Stomach (tissue), 9 donors: Measurements from ENCODE around the gene SRGN. TPM values are rescaled to one million over a fixed set of nuclear protein-coding genes. Genes with fewer than 3 reads are reported as not detected.

Source experiments
- DNase-seq, 2 donors: peaks; one replicate each; pipeline versions ENCODE4 v3.0.0 to v3.0.0-alpha.2; 2013 to 2019
- H3K27ac ChIP-seq, 5 donors: fragments of 200-600 bp in 4 of 5; sonication (generic) in 4 of 5; one replicate each; pipeline ENCODE4 v1.5.1; 2013 to 2019; ENCODE audit warnings: mild to moderate bottlenecking in 1 of 5, moderate library complexity in 1 of 5
- H3K27me3 ChIP-seq, 3 donors: fragments of 200-600 bp; sonication (generic); one replicate each; pipeline ENCODE4 v1.5.1; 2017 to 2019; ENCODE audit warnings: mixed run types in 1 of 3
- H3K36me3 ChIP-seq, 4 donors: fragments of 200-600 bp; sonication (generic); 1 replicate in 3 of 4; 2 replicates in 1 of 4; pipeline ENCODE4 v1.5.1; 2016 to 2019
- H3K4me1 ChIP-seq, 4 donors: fragments of 200-600 bp; sonication (generic); one replicate each; pipeline ENCODE4 v1.5.1; 2016 to 2019
- H3K4me3 ChIP-seq, 4 donors: fragments of 200-600 bp; sonication (generic) in 3 of 4; one replicate each; pipeline ENCODE4 v1.5.1; 2016 to 2019; ENCODE audit warnings: mild to moderate bottlenecking in 1 of 4
- H3K9me3 ChIP-seq, 4 donors: fragments of 200-600 bp; sonication (generic); one replicate each; pipeline ENCODE4 v1.5.1; 2016 to 2019
- EP300 ChIP-seq: sonication (generic); formaldehyde crosslinking; IDR thresholded peaks from one replicate; pipeline ENCODE4 v1.6.1; 2017; ENCODE audit warnings: antibody characterized with exemption
- POLR2A ChIP-seq, 4 donors: fragments of 450-650 bp; IDR thresholded peaks; one replicate each; pipeline ENCODE4 v1.6.1; 2016; ENCODE audit warnings: antibody characterized with exemption in 4 of 4, control low read depth in 2 of 4, mild to moderate bottlenecking in 1 of 4, moderate library complexity in 1 of 4
- POLR2AphosphoS5 ChIP-seq, 3 donors: sonication (generic); formaldehyde crosslinking; IDR thresholded peaks; one replicate each; pipeline ENCODE4 v1.6.1; 2016; ENCODE audit warnings: antibody characterized with exemption in 3 of 3
- WGBS, 5 donors: extraction: QIAGEN DNeasy Blood & Tissue Kit in 3 of 5; methylation state at CpG; one replicate each; pipeline versions ENCODE4 v1.1.5 to v1.1.7; 2013 to 2018; 5-methylcytosine and 5-hydroxymethylcytosine counted together
- intact Hi-C: fragments of 100-400 bp; cut with DNase I; formaldehyde crosslinking; loops from one replicate; pipeline ENCODE4 v1.15.1; 2023; ENCODE audit warnings: low total_unique reads
- polyA plus RNA-seq, 3 donors: library from polyadenylated mRNA; stranded (reverse); fragments of 200-250 nt; gene quantifications; one replicate each; pipeline ENCODE4 v1.2.3, GENCODE V29; 2013
- total RNA-seq, 5 donors: library from RNA; depleted of rRNA; stranded (reverse); fragments of >200 nt; gene quantifications; one replicate each; pipeline versions ENCODE4 v1.1.0 to v1.2.3, GENCODE V29; 2014 to 2016
- TF ChIP-seq, protein P1 (sequence below), 7 experiments: fragments of 450-650 bp in 4 of 7; fragments of 200-600 bp in 3 of 7; sonication (generic) in 3 of 7; IDR thresholded peaks; one replicate each; pipeline ENCODE4 v1.5.1; 2016 to 2019; ENCODE audit warnings: antibody characterized with exemption in 7 of 7, control low read depth in 2 of 7, mild to moderate bottlenecking in 1 of 7
- donor health status: healthy with polysubstance abuse.
- donor health status: Bipolar disorder and iron deficiency.
- donor health status: healthy.

The SRGN gene
- total and polyA plus RNA-seq, 8 donors = 1.3 to 212 (median 42.9) TPM

DNA sequence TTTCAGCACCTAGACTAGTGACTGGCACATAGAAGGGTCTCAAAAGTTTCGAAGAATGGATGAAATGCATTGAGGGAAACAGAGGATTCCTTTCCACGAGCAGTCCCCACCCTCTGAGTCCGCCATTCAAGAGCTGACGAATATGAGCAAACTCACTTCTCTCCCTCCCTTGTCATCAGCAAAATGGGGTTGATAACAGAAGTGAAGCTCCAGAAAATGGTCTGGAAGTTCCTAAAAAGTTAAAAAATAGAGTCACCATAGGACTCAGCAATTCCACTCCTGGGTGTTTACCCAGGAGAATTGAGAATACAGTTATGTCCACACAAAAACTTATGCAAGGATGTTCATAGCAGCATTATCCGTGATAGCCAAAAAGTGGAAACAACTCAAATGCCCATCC, 25.0 kb upstream of the SRGN start:
- 74 to 85% (median 79%) methylated on average over 5 of the region's 5 CpGs for WGBS, 5 donors
- Histone ChIP-seq H3K36me3 (no peaks in the 10 kb centered on the region), H3K4me1 (peaks cover 0 to 19% (median 10%) of the 10 kb centered on the region in 4 donors), H3K27me3 (no peaks in the 10 kb centered on the region), H3K9me3 (no peaks in the 10 kb centered on the region), H3K27ac (peak overlapping the region in 3 of 5 donors; percentile 84 to 87 (median 84)), H3K4me3 (no peak overlapping the region)
- intact Hi-C loops = no loop called here
- no peak for DNase-seq
- TF ChIP-seq EP300 = no peak
- no peak for TF ChIP-seq POLR2AphosphoS5 (IDR thresholded peaks at IDR 0.05)
- no peak for TF ChIP-seq POLR2A (IDR thresholded peaks at IDR 0.05)
- TF ChIP-seq, protein P1, sequence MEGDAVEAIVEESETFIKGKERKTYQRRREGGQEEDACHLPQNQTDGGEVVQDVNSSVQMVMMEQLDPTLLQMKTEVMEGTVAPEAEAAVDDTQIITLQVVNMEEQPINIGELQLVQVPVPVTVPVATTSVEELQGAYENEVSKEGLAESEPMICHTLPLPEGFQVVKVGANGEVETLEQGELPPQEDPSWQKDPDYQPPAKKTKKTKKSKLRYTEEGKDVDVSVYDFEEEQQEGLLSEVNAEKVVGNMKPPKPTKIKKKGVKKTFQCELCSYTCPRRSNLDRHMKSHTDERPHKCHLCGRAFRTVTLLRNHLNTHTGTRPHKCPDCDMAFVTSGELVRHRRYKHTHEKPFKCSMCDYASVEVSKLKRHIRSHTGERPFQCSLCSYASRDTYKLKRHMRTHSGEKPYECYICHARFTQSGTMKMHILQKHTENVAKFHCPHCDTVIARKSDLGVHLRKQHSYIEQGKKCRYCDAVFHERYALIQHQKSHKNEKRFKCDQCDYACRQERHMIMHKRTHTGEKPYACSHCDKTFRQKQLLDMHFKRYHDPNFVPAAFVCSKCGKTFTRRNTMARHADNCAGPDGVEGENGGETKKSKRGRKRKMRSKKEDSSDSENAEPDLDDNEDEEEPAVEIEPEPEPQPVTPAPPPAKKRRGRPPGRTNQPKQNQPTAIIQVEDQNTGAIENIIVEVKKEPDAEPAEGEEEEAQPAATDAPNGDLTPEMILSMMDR (IDR thresholded peaks at IDR 0.05) = no peak

DNA sequence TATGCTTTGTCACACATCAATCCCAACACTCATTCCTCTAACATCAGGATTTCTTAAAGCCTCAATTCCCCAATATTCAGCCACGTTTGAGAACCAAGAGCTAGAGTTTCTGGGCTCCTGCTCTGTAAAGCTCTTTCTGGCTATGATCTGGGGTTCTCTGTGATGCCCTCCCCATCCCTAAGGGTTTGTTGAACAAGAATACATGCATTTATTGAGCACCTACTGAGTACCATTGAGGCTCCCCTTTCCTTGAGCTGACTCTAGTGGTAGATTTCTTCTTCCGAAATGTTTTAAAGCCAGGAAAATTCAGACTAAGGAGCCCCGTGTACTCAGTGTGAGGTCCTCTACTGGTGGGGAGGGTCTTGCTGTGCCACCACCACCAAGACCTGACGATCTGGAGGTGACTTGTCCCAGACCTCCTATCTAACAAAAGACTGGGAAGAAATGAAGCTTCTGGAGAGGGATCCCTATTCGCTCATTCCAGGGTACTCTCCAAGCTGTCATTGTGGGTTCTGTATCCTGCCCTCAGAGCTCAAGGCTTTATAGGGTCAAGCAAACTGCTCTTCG, 23.1 kb upstream of the SRGN start:
- 71 to 83% (median 81%) methylated on average over 6 of the region's 6 CpGs for WGBS, 5 donors
- peaks cover 0 to 16% (median 10%) of the 10 kb centered on the region in 4 donors for H3K4me1 ChIP-seq
- no peaks in the 10 kb centered on the region for H3K9me3 ChIP-seq
- TF ChIP-seq EP300 = no peak
- no peak for TF ChIP-seq POLR2AphosphoS5 (IDR thresholded peaks at IDR 0.05)
- TF ChIP-seq POLR2A (IDR thresholded peaks at IDR 0.05) = no peak
- TF ChIP-seq, protein P1 (IDR thresholded peaks at IDR 0.05) = no peak
- H3K4me3 ChIP-seq = no peak overlapping the region
- H3K27me3 ChIP-seq = no peaks in the 10 kb centered on the region
- intact Hi-C loops = no loop called here
- no peak for DNase-seq
- peak overlapping the region in 4 of 5 donors; percentile 32 to 71 (median 56) for H3K27ac ChIP-seq
- no peaks in the 10 kb centered on the region for H3K36me3 ChIP-seq

DNA sequence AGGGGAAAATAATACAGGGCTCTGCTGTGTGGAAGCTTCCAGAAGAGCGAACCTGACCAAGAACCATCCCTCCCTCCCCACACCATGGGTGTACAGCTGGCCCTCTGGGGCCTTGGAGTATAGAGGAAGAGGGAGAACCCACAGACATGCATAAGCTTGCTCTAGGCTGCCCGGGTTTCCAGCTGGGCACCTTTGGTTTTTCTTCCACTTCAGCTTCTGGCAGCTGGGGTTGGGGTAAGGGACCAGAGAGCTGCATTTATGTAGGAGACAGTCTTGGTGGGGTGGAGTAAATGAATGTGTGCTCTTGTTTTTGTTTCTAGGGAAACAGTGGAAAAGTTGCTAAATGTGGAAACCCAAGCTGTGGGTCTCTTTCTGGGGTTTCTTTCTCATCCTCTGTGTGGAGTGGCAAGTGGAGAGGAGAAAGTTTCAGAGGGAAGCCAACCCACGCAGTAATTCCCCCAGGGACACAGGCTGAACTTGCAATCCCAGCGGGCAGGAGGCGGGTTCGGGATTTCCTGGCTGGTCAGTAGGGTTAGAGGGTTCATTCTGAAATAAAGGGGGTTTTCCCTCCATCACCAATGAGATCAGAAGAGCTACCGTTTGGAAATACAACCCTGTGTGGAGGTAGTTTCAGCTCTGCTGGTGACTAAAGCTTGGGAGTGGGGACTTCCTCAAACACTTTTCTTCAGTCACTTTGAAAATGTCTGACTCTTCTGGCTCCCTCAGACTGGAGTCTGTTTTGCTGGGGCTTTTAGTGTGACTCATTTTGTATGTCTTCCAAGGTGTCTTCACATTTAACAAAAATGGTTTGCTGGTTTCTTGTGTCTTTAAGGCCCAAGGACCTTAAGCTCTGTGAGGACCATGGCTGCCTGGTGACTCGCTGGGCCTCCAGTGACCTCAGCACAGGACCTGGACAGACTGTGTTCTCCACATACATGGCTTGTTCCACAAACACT, 22.2 kb upstream of the SRGN start:
- Histone ChIP-seq H3K36me3 (no peaks in the 10 kb centered on the region), H3K27ac (peak overlapping the region in 4 of 5 donors; percentile 32 to 71 (median 56)), H3K4me1 (peaks cover 0 to 14% (median 8%) of the 10 kb centered on the region in 4 donors), H3K27me3 (no peaks in the 10 kb centered on the region), H3K4me3 (no peak overlapping the region), H3K9me3 (no peaks in the 10 kb centered on the region)
- intact Hi-C loops = no loop called here
- no peak for TF ChIP-seq POLR2A (IDR thresholded peaks at IDR 0.05)
- no peak for TF ChIP-seq EP300
- TF ChIP-seq, protein P1 (IDR thresholded peaks at IDR 0.05) = no peak
- TF ChIP-seq POLR2AphosphoS5 (IDR thresholded peaks at IDR 0.05) = no peak
- no peak for DNase-seq
- WGBS, 5 donors = 63 to 75% (median 71%) methylated on average over 8 of the region's 8 CpGs

DNA sequence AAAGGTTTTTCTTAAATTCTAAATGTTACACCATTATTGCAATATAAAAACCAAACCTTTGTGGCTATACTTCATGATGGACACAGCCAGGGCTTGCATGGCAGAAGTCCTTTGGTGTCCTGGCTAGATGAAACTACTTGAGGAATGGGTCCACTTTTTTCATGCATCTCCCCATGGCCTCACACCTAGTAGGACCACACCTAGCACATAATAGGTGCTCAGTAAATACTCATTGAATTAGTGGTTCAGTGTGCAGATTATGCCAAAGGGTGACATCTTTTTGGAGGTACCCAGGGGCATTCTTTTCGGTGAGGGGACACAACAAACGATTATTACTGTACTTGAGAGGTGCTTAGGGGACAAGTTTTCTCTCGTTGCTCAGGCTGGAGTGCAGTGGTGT, 20.7 kb upstream of the SRGN start:
- 87 to 94% (median 90%) methylated on average over 3 of the region's 3 CpGs for WGBS, 5 donors
- no peak for DNase-seq
- Histone ChIP-seq H3K4me3 (no peak overlapping the region), H3K4me1 (peaks cover 0 to 5% (median 2%) of the 10 kb centered on the region in 4 donors), H3K9me3 (no peaks in the 10 kb centered on the region), H3K36me3 (no peaks in the 10 kb centered on the region), H3K27ac (no peak overlapping the region), H3K27me3 (no peaks in the 10 kb centered on the region)
- no peak for TF ChIP-seq EP300
- TF ChIP-seq POLR2A (IDR thresholded peaks at IDR 0.05) = no peak
- TF ChIP-seq POLR2AphosphoS5 (IDR thresholded peaks at IDR 0.05) = no peak
- TF ChIP-seq, protein P1 (IDR thresholded peaks at IDR 0.05) = no peak
- intact Hi-C loops = no loop called here
